IPS-18a (cell line): ENCODE measurements around the gene PIM3.

ENCODE experiments used
- H3K27ac ChIP-seq: one replicate; pipeline ENCODE4 v1.5.1; 2013; ENCODE audit warnings: low read length
- H3K27me3 ChIP-seq: one replicate; pipeline ENCODE4 v1.6.1; 2013; ENCODE audit warnings: mild to moderate bottlenecking, low read length; ENCODE audit not compliant: control insufficient read depth, insufficient read depth
- H3K36me3 ChIP-seq: one replicate; pipeline ENCODE4 v1.6.1; 2013; ENCODE audit warnings: low read depth, low read length; ENCODE audit not compliant: control insufficient read depth
- H3K4me1 ChIP-seq: one replicate; pipeline ENCODE4 v1.6.1; 2013; ENCODE audit warnings: low read depth, low read length; ENCODE audit not compliant: control insufficient read depth
- H3K4me3 ChIP-seq: one replicate; pipeline ENCODE4 v1.5.1; 2013; ENCODE audit warnings: low read length
- H3K9ac ChIP-seq: one replicate; pipeline ENCODE4 v1.6.1; 2013; ENCODE audit warnings: mild to moderate bottlenecking, low read length, moderate library complexity
- H3K9me3 ChIP-seq: one replicate; pipeline ENCODE4 v1.6.1; 2013; ENCODE audit warnings: low read depth, low read length; ENCODE audit not compliant: control insufficient read depth

Gene PIM3

DNA sequence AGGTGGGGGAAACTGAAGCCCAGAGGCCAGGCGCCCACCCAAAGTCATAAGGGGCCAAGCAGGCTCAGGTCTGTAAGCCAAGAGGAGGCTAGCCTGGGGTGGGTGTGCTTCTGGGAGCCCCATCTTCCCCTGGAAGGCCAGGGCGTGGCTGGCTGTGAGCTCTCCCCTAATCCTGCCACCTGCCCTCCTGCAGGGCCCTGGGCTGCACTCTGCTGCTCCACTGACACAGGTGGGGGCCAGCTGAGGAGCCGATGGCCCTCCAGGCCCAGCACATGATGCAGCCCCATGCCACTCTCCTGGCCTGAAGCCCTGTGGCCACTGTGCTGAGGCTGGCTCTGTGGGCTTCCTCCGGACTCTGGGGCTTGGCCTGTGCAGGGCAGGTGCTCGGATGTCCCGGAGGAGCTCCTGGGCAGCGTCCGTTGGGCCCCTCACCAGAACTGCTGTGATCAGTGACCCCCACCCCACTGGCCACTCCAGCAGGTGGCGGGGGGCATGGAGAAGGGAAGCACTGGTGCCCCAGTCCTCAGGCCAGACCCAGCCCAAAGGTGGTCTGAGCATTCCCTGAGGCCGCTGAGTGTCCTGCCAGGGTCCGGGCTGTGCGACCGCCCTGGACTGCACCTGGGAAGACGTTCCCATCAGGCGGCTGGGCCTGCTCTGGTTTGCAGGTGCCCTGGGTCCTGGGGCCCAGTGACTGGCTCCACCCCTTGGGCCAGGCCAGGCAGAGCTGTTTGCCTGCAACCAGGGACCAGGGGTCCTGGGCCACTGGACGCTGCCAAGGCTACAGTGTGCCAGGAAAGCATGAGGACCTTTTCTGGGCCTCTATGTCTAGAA lies 8.5 kb downstream of the PIM3 start:
- H3K4me1 ChIP-seq, result peaks cover 2% of the 10 kb centered on the region
- H3K4me3 ChIP-seq, result no peak overlapping the region
- H3K9me3 ChIP-seq, result no peaks in the 10 kb centered on the region
- no peak overlapping the region for H3K27ac ChIP-seq
- H3K36me3 ChIP-seq, result peaks cover 4% of the 10 kb centered on the region
- H3K27me3 ChIP-seq, result peaks cover 29% of the 10 kb centered on the region
- H3K9ac ChIP-seq, result no peak overlapping the region

DNA sequence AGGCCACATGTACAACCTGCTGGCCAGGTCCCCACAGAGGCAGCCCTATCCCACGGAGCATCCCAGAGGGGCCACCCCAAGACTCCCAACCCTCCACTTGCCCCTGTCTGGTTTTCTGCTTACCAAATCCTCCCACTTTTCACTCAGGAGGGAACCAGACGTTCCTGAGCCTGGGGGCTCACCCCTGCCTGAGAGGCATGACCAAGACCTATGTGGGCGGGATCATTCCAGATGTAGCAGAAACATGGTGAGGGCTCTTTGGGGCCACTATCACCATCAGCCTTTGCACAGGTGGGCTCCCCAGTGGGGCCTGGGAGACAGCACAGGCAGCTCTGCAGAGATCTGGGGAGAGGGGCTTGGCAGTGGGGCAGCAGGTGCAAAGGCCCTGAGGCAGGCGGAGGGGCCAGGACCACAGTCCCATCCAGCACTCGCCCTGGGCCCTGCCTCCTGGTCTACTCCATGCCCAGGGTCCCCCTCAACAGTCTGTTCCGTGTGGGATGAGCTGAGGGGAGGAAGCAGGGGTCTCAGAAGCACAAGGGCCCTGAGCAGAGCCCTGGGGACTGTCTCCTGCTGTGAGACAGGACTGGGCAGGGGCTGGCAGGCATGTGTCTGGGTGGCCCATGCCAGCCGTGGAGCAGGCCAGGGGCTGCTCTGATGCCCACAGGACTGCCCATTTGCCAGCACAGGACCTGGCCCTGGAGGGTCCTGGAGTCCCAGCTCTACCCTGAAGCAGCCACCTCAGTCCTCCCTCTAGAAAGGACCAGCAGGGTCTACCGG lies 9.4 kb downstream of the PIM3 start:
- no peak overlapping the region for H3K9ac ChIP-seq
- H3K36me3 ChIP-seq, result no peaks in the 10 kb centered on the region
- H3K27me3 ChIP-seq, result peaks cover 29% of the 10 kb centered on the region
- peaks cover 2% of the 10 kb centered on the region for H3K4me1 ChIP-seq
- no peaks in the 10 kb centered on the region for H3K9me3 ChIP-seq
- H3K27ac ChIP-seq, result no peak overlapping the region
- H3K4me3 ChIP-seq, result no peak overlapping the region

GRCh38 chr22:49970528-49971231 lies 10.1 kb downstream of the PIM3 start:
- peaks cover 29% of the 10 kb centered on the region for H3K27me3 ChIP-seq
- no peaks in the 10 kb centered on the region for H3K9me3 ChIP-seq
- peak overlapping the region; percentile 26 for H3K9ac ChIP-seq
- no peak overlapping the region for H3K27ac ChIP-seq
- H3K4me3 ChIP-seq, result peak overlapping the region; percentile 43
- H3K36me3 ChIP-seq, result no peaks in the 10 kb centered on the region
- peaks cover 2% of the 10 kb centered on the region for H3K4me1 ChIP-seq

DNA sequence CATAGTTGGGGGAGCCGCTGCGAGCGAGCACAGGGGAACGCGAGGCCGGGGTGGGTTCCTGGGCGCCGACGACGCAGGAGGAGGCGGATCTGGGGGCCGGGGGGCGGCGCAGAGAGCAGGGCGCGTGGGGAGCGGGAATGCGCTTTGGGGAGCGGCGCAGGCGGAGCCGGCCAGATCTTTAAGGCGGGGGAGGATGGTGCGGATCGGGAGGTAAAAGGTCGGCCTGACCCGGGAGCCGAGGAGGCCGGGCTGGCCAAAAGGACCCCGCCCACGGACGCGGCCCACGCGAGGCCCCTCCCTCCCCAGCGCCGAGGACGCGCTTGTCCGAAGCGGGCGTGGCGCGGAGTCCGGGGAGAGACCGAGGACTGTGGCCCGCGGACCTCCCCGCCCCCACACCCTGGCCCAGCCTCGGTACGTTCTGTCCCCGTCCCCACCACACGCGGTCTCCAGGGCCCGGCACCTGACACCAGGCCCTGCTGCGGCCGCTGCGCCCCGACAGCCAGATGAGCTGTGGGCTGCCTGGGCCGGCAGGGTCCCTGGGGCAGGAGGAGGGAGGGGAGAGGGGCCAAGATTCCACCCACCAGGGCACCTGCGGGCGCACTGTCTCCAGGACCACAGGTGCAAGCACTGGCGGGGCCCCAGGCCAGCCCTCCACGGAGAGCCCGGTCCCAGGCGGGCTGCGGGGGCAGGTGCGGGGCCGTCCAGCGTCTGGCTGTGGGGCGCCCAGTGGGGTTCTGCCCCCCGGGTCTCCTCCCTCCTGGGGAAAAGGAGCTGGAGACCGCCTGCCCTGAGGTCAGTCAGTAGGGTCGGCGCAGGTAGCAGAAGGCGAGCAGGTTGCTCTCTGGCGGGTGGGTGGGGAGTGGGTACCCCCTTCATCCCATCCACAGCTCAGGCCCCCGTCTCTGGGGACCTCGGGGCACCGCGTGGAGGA lies 10.9 kb downstream of the PIM3 start:
- Histone ChIP-seq H3K27me3 (peaks cover 29% of the 10 kb centered on the region), H3K27ac (no peak overlapping the region), H3K36me3 (no peaks in the 10 kb centered on the region), H3K9me3 (no peaks in the 10 kb centered on the region), H3K4me1 (peaks cover 2% of the 10 kb centered on the region), H3K9ac (peak overlapping the region; percentile 26), H3K4me3 (peak overlapping the region; percentile 43)

DNA sequence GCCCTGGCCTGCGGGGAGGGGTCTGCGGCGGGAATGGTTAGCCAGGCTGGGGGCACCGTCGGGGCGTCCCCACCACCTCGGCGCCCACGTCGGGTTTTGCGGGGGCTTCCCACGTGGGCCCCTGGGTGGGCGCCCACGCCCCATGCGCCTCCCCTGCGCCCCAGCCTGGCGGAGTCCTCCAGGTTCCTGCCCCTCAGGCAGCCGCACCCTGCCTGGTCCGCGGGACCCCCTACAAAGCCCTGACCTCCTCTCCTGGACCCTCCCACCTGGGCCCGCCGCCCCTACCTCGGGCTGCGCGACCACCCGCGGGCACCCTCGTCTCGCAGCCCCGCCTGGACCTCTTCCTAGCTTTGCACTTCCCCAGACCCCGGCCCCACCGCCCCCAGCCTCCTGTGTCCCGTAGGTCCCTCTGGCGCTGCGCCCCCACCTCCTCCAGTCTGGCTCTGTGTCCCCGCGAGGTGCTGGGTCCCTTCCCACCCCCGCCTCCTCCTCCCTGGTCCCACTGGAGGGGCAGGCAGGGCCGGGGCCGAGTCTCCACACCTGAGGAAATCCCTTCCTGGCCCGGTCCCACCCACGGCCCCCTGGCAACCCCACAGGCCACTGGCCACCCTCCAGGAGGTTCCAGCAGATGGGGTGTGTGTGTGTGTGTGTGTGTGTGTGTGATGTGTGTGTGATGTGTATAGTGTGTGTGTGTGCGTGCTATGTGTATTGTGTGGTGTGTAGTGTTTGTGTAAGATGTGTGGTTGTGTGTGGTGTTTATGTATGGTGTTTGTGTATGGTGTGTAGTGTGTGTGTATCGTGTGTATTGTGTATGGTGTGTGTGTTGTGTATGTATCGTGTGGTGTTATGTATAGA lies 11.8 kb downstream of the PIM3 start:
- Histone ChIP-seq H3K9ac (no peak overlapping the region), H3K27me3 (peaks cover 29% of the 10 kb centered on the region), H3K27ac (no peak overlapping the region), H3K4me3 (no peak overlapping the region), H3K9me3 (no peaks in the 10 kb centered on the region), H3K36me3 (no peaks in the 10 kb centered on the region), H3K4me1 (peaks cover 2% of the 10 kb centered on the region)

- Histone ChIP-seq H3K9me3 (no peaks in the 10 kb centered on the region), H3K27ac (no peak overlapping the region), H3K27me3 (peaks cover 29% of the 10 kb centered on the region), H3K9ac (no peak overlapping the region), H3K4me1 (peaks cover 2% of the 10 kb centered on the region), H3K36me3 (no peaks in the 10 kb centered on the region), H3K4me3 (no peak overlapping the region)
These were observed 12.7 kb downstream of the PIM3 start for GRCh38 chr22:49973018-49973961.

DNA sequence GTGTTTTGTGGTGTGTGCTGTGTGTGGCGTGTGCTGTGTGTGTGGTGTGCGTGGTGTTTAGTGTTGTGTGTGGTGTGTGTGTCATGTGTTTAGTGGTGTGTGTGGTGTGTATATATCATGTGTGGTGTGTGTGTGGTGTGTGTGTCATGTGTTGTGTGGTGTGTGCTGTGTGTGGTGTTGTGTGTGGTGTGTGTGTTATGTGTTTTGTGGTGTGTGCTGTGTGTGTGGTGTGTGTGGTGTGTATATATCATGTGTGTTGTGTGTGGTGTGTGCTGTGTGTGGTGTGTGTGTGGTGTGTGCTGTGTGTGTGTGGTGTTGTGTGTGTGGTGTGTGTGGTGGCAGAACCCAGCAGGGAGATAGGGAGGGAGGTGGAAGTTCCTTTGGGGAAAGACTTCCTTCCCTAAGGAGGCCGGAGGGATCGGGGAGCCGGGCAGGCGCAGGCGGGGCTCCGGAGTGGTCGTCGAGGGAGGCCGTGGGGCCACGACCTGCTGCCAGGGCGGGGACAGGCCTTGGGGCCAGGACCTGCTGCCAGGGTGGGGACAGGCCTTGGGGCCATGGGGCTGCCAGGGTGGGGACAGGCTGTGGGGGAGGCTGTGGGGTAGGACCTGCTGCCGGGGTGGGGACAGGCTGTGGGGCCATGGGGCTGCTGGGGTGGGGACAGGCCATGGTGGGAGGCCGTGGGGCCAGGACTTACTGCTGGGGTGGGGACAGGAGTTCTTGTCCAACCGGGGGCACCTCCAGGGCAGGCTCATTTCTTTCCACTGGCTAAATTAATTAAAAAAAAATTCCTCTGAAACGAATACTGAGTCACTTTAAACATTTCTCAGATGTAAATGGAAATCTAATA lies 15.2 kb downstream of the PIM3 start:
- Histone ChIP-seq H3K27me3 (peaks cover 24% of the 10 kb centered on the region), H3K9me3 (no peaks in the 10 kb centered on the region), H3K4me1 (no peaks in the 10 kb centered on the region), H3K4me3 (no peak overlapping the region), H3K36me3 (no peaks in the 10 kb centered on the region), H3K9ac (no peak overlapping the region), H3K27ac (no peak overlapping the region)

DNA sequence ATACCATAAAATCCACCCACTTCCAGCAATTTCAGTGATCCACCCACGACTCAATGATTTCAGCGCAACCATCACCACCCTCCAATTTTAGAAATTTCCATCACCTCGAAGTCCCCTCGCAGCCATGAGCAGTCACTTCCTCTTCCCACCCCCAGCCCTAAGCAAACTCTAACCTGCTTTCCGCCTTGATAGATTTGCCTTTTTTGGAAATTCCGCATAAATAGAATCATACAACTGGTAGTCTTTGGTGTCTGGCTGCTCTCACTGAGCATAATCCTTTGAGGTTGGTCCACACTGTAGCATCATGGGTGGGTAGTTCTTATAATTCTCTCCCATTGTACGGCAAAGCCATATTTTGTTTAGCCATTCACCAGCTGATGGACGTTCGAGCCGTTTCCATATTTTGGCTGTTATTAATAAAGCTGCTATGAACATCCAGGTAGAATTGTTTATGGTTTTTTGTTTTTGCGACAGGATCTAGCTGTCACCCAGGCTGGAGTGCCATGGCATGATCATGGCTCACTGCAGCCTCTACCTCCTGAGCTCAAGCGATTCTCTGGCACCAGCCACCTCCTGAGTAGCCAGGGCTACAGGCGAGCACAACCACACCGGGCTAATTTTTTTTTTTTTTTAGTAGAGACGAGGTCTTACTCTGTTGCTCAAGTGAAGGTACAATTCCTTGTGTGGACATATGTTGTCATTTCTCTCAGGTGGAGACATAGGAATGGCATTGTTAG lies 16.0 kb downstream of the PIM3 start:
- no peak overlapping the region for H3K4me3 ChIP-seq
- H3K9ac ChIP-seq, result no peak overlapping the region
- H3K27me3 ChIP-seq, result peaks cover 15% of the 10 kb centered on the region
- no peaks in the 10 kb centered on the region for H3K4me1 ChIP-seq
- no peaks in the 10 kb centered on the region for H3K36me3 ChIP-seq
- no peak overlapping the region for H3K27ac ChIP-seq
- H3K9me3 ChIP-seq, result no peaks in the 10 kb centered on the region

DNA sequence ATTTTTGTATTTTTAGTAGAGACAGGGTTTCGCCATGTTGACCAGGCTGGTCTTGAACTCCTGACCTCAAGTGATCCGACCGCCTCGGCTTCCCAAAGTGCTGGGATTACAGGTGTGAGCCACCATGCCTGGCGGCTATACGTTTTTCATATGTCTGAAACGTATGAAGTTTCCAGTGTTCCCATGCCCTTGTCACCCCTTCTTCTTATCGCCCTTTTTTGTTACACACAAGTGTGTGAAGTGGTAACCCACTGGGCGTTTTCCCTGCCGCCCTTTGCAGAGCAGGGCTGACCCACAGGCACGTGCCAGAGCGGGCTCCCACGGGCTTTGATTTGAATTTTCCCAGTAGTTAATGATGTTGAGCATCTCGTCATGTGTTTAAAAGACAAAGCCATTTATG lies 17.0 kb downstream of the PIM3 start:
- Histone ChIP-seq H3K27ac (no peak overlapping the region), H3K4me3 (no peak overlapping the region), H3K4me1 (no peaks in the 10 kb centered on the region), H3K36me3 (no peaks in the 10 kb centered on the region), H3K27me3 (peaks cover 8% of the 10 kb centered on the region), H3K9ac (no peak overlapping the region), H3K9me3 (no peaks in the 10 kb centered on the region)
